Activated CD4-positive, alpha-beta T cell treated with anti-CD3 and anti-CD28 coated beads, Interleukin-2, amount 50 U/mL, for 24 hours (primary cell): ENCODE results near the gene C6orf15.

Experiments
- DNase-seq, 2 donors: peaks; one replicate each; pipeline ENCODE4 v3.0.0-alpha.2; 2020; ENCODE audit warnings: low read depth in 1 of 2, low spot score in 1 of 2

The C6orf15 gene

GRCh38 chr6:31112478-31112877, at the start of gene C6orf15:
Gene C6orf15, minus strand, starts transcription at chr6:31112575. Its CDS starts 20 bp downstream, at chr6:31112555.
- DNase-seq = no peak

- DNase-seq = no peak
These were observed 49.1 kb upstream of the C6orf15 start for GRCh38 chr6:31161216-31162126.

GRCh38 chr6:31158863-31159855, 46.8 kb upstream of the C6orf15 start:
- peak in 1 of 2 donors; percentile 6 for DNase-seq

GRCh38 chr6:31158140-31158862, 45.9 kb upstream of the C6orf15 start, which contains the start of gene TCF19:
Gene TCF19, plus strand, starts transcription at chr6:31158589. Its CDS starts 881 bp downstream, at chr6:31159470.
- DNase-seq = peak; percentile 97 to 99

GRCh38 chr6:31157513-31158139, 45.3 kb upstream of the C6orf15 start, which contains the start of gene CCHCR1:
Gene CCHCR1, minus strand, starts transcription at chr6:31157802. Its CDS starts 202 bp downstream, at chr6:31157600.
- DNase-seq = no peak

- DNase-seq = no peak
These were observed 44.3 kb upstream of the C6orf15 start for GRCh38 chr6:31156641-31157040.

GRCh38 chr6:31154436-31154835, 42.1 kb upstream of the C6orf15 start:
- DNase-seq = no peak

- no peak for DNase-seq
These were observed 40.4 kb upstream of the C6orf15 start for GRCh38 chr6:31152781-31153180.

GRCh38 chr6:31149827-31150447, 37.6 kb upstream of the C6orf15 start:
- DNase-seq = no peak

- DNase-seq = no peak
These were observed 33.0 kb upstream of the C6orf15 start for GRCh38 chr6:31145386-31145785.

GRCh38 chr6:31144970-31145340, 32.6 kb upstream of the C6orf15 start:
- DNase-seq = no peak

- DNase-seq = no peak
These were observed 32.1 kb upstream of the C6orf15 start for GRCh38 chr6:31144296-31144969.

- DNase-seq = no peak
These were observed 30.8 kb upstream of the C6orf15 start for GRCh38 chr6:31143148-31143547.

GRCh38 chr6:31142361-31142761, 30.0 kb upstream of the C6orf15 start:
- no peak for DNase-seq

- DNase-seq = no peak
These were observed 28.3 kb upstream of the C6orf15 start for GRCh38 chr6:31140643-31141042.

GRCh38 chr6:31139599-31139998, 27.2 kb upstream of the C6orf15 start:
- DNase-seq = no peak

GRCh38 chr6:31138982-31139381, 26.6 kb upstream of the C6orf15 start, which contains the start of gene PSORS1C2:
Gene PSORS1C2, minus strand, starts transcription at chr6:31139066. Its CDS starts 40 bp downstream, at chr6:31139026.
- DNase-seq = no peak

- no peak for DNase-seq
These were observed 23.3 kb upstream of the C6orf15 start for GRCh38 chr6:31135710-31136109.

GRCh38 chr6:31132806-31133205, 20.4 kb upstream of the C6orf15 start:
- DNase-seq = no peak
